ENCODE results near the gene HUWE1. TPM values are rescaled to one million over a fixed set of nuclear protein-coding genes. Genes with fewer than 3 reads are reported as not detected.

Gene HUWE1
- polyA plus RNA-seq, 1 experiment: 57.5 TPM

DNA sequence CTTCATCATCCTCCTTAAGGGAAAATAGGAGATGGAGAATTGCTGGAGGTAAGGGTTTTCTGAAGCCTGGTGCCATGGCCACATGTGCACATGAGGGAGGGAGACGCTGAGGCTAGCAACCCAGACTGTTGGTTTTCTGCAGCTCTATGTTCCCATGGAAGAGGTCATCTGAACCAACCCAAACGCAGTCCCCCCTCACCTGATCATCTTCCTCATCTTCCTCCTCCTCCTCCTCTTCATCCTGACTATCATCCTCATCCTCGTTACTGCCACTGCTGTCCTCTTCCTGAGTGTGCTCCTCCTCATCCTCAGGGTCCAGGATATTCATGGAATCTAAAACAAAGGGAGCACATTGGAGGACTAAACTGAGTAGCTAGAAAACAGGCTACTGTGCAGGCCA is 124.6 kb downstream of the HUWE1 start:
- ChIA-PET CTCF (no interaction called here), POLR2A (no interaction called here)
- Histone ChIP-seq H3K4me3 (ENCODE audit: low read depth, low read length) (no peak overlapping the region), H3K36me3 (ENCODE audit: control insufficient read depth, insufficient read depth, low read length) (peaks cover 29% of the 10 kb centered on the region), H3K27me3 (ENCODE audit: control insufficient read depth, insufficient read depth, low read length) (no peaks in the 10 kb centered on the region)
- TF ChIP-seq, protein P1, sequence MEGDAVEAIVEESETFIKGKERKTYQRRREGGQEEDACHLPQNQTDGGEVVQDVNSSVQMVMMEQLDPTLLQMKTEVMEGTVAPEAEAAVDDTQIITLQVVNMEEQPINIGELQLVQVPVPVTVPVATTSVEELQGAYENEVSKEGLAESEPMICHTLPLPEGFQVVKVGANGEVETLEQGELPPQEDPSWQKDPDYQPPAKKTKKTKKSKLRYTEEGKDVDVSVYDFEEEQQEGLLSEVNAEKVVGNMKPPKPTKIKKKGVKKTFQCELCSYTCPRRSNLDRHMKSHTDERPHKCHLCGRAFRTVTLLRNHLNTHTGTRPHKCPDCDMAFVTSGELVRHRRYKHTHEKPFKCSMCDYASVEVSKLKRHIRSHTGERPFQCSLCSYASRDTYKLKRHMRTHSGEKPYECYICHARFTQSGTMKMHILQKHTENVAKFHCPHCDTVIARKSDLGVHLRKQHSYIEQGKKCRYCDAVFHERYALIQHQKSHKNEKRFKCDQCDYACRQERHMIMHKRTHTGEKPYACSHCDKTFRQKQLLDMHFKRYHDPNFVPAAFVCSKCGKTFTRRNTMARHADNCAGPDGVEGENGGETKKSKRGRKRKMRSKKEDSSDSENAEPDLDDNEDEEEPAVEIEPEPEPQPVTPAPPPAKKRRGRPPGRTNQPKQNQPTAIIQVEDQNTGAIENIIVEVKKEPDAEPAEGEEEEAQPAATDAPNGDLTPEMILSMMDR (IDR thresholded peaks at IDR 0.05; ENCODE audit: insufficient read depth, low read depth, low read length): no peak
- no peak for DNase-seq (ENCODE audit: low read depth)

DNA sequence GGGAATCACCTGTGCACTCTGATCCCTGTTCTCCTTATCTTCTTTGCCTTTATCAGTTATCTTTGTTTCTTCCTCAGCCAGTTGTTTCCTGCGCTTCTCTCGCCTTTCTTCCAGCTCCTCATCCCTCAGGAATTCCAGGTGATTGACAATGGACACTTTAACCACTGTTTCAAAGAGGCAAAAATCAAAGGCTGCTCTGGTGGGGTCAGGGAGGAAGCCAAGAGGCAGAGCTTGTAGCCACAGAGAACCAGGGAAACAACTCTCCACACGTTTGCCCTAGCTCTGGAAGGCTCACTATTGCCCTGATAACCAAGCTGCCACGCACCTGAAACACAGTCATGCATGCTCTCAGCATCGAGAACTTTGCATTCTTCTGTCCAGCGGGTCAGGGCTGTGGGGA is 127.9 kb downstream of the HUWE1 start:
- DNase-seq (ENCODE audit: low read depth): no peak
- H3K36me3 ChIP-seq (ENCODE audit: control insufficient read depth, insufficient read depth, low read length): peaks cover 26% of the 10 kb centered on the region
- no peaks in the 10 kb centered on the region for H3K27me3 ChIP-seq (ENCODE audit: control insufficient read depth, insufficient read depth, low read length)
- ChIA-PET POLR2A (no interaction called here), CTCF (no interaction called here)
- no peak overlapping the region for H3K4me3 ChIP-seq (ENCODE audit: low read depth, low read length)
- TF ChIP-seq, protein P1 (IDR thresholded peaks at IDR 0.05; ENCODE audit: insufficient read depth, low read depth, low read length): no peak

- DNase-seq (ENCODE audit: low read depth): no peak
- ChIA-PET CTCF (no interaction called here), POLR2A (no interaction called here)
- H3K27me3 ChIP-seq (ENCODE audit: control insufficient read depth, insufficient read depth, low read length): no peaks in the 10 kb centered on the region
- TF ChIP-seq, protein P1 (IDR thresholded peaks at IDR 0.05; ENCODE audit: insufficient read depth, low read depth, low read length): no peak
- H3K36me3 ChIP-seq (ENCODE audit: control insufficient read depth, insufficient read depth, low read length): peaks cover 26% of the 10 kb centered on the region
- H3K4me3 ChIP-seq (ENCODE audit: low read depth, low read length): no peak overlapping the region
Measured at GRCh38 chrX:53556868-53557267, 129.7 kb downstream of the HUWE1 start.

DNA sequence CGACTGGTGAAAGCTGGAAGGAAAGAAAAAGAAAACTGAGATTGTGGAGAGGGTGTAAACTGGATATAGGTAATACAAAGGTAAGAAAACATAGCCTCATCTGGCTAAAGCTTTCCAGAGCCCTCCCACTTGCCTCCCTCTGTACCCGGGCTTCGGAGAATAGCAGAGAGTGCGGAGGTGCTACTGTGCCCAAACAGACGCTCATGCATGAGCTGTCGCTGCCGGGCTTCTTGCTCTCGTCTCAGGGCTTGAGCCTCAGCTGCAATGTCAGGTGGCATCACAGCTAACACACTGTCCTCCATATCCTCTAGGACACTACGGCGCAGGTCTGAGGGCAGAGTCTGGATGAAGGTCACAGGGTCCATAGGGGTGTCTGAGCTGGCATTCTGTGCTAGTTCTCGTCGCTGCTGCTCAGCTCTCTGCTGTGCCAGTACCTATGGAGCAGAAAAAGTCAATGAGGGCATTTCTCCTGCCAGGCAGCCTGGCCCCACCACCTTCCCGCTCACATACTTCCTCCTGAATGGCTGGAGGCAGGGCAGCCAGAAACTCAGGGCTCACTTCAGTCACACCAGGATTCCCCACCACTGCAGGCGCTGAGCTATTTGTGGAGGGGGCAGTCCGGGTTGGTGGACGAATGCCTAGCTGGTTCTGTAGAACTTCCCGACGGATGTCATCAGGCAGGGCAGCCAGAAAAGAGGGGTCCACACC is 135.6 kb downstream of the HUWE1 start:
- Histone ChIP-seq H3K36me3 (ENCODE audit: control insufficient read depth, insufficient read depth, low read length) (peaks cover 32% of the 10 kb centered on the region), H3K27me3 (ENCODE audit: control insufficient read depth, insufficient read depth, low read length) (no peaks in the 10 kb centered on the region), H3K4me3 (ENCODE audit: low read depth, low read length) (no peak overlapping the region)
- TF ChIP-seq, protein P1 (IDR thresholded peaks at IDR 0.05; ENCODE audit: insufficient read depth, low read depth, low read length): no peak
- no peak for DNase-seq (ENCODE audit: low read depth)
- ChIA-PET CTCF (no interaction called here), POLR2A (no interaction called here)

DNA sequence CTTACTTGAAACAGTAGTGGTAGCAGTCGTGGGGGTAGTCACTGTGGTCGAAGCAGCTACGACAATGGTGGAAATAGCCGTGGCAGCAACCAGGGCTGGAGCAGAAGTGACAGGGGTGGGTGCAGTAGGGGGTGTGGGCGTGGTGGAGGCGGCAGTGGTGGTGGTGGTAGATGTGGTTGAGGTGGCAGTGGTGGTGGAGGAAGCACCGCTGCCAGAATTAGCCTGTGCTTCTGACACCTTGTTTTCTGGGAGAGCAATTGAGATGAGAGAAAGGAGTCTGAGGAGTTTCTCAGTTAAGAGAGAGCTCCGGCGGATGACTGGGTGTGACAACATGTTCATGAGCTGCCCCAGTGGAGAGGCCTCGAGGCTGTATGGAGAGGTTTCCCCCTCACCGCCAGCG is 138.9 kb downstream of the HUWE1 start:
- TF ChIP-seq, protein P1 (IDR thresholded peaks at IDR 0.05; ENCODE audit: insufficient read depth, low read depth, low read length): no peak
- H3K36me3 ChIP-seq (ENCODE audit: control insufficient read depth, insufficient read depth, low read length): peaks cover 35% of the 10 kb centered on the region
- CTCF ChIA-PET: no interaction called here
- POLR2A ChIA-PET: no interaction called here
- no peak for DNase-seq (ENCODE audit: low read depth)
- no peaks in the 10 kb centered on the region for H3K27me3 ChIP-seq (ENCODE audit: control insufficient read depth, insufficient read depth, low read length)
- no peak overlapping the region for H3K4me3 ChIP-seq (ENCODE audit: low read depth, low read length)

Data from BJ (cell line).